ENCODE data around the gene FAM120B.

Gene FAM120B

GRCh38 chr6:170362121-170362520 is 55.6 kb downstream of the FAM120B start:
- DNase-seq, result no peak

DNA sequence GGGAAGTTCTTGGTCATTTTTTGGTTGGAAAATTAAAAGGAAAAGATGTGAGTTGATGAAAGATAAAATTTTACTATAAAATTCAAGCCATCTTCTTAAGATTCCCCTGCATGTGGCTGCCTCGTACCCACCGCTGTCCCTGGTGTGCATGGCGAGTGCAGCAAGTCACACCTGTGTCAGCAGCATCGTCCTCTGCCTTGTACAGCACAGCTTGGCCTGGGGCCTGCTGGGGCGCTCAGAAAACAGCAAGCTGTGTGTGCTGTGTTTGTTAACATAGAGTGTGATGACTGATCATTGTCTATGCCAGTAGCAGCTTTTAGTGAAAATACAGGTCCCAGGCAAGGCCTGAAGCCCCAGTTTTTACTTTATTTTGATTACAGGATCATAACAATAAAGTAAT is 56.7 kb downstream of the FAM120B start:
- DNase-seq, result no peak

DNA sequence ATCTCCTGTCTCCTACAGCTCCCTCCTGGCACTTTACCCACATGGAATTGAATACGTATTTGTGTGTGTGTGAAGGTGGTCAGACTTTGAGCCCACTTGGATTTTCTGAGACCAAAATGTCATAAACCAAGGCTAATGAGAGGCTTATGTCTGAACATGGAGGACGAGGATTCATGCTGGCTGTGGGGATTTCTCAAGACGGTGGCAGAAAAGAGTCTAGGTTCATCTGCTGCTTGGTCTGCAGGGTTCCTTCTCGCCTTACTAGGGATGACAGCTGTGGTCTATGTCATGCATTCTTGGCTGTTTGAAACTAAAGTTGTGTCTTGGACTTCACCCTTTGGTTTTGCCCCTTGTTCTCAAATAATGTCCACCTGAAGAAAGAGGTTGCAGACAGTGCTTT is 58.6 kb downstream of the FAM120B start:
- DNase-seq, result no peak

DNA sequence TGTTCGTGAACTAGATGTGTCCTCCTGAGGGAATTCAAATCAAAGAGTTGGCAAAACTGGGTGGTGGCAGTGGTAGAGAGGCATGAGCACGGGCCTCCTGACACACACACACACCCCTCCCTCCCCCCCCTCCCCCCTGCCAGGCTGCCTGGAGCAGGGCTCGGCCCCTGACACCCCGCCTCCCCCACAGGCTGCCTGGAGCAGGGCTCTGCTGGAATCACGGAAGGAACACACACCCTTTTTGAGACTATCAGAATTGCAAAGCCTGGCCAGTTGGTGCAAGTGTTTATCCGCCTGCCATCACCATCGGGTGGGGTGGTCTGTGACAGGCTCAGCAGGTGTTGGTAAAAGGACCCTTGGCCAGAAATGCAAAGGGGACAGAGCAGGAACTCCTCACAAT is 59.0 kb downstream of the FAM120B start:
- DNase-seq, result no peak

- no peak for DNase-seq
Observed at GRCh38 chr6:170366248-170366960, 59.8 kb downstream of the FAM120B start.

DNA sequence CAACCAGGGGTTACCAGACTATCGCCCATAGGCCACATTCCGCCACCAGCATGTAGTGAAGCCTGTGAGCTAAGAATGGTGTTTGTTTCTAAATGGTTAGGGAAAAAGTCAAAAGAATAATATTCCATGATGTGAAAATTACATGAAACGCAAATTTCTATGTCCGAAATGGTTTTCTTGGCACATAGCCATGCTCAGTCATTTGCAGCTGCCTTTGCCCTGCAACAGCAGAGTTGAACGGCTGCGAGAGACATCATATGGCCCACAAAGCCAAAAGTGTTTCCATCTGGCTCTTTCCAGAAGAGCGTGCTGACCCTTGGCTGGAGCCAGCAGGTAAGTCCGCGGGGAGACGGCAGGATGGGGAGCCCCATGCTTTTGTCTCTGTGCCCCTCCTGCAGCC is 60.7 kb downstream of the FAM120B start:
- no peak for DNase-seq

DNA sequence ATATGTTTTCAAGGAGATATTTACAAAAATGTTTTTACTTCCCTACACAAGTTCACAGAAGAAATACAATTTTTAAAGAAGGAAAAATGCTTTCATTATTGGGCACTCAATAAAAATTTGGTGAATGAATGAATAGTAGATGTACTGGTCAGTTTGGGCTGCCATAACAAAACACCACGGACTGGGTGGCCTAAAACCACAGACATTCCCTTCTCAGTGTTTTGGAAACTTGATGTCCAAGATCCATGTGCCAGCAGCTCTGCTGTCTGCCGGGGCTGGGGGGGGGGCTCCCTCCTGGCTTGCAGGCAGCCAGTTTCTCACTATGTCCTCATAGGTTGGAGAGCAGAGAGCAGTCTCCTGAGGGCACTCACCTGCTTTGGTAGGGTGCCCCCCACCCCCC is 62.0 kb downstream of the FAM120B start:
- DNase-seq, result no peak

DNA sequence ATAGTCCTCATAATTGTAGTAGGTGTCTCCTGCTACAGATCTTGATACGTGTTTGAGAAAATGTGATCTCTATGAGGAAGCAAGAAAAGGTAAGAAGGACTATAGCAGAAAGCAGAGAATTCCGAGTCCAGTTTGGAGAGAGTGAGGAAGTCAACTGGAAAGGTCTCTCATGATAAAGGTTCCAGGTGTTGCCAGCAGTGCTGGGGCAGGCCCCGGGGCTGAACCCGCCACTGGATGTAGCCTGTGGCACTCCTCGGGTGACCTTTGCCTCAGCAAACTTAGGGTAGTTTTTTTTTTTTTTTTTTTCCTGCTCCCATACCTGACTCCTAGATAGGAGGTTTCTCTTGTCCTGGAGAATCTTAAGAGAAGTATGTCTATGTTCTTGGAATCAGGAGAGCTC is 62.8 kb downstream of the FAM120B start:
- no peak for DNase-seq

GRCh38 chr6:170370416-170370815 is 63.9 kb downstream of the FAM120B start:
- DNase-seq, result no peak

DNA sequence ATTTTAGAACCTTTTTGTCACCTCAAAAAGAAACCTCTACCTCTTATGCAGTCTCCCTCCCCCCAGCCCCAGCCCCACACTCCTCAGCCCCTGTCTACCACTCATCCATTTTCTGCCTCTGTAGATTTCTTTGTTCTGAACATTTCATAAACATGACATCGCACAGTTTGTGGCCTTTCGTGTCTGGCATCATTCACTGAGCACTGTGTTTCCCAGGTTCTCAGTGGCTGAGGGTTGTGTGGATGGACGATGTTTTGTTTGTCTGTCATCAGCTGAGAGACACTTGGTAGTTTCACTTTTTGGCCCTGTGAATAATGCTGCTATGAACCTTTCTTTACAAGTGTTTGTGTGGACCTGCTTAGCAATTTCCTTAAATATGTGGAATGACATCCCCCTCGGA is 64.5 kb downstream of the FAM120B start:
- no peak for DNase-seq

- DNase-seq, result no peak
Observed at GRCh38 chr6:170371588-170371987, 65.0 kb downstream of the FAM120B start.

GRCh38 chr6:170372380-170373325 is 66.1 kb downstream of the FAM120B start:
- no peak for DNase-seq

DNA sequence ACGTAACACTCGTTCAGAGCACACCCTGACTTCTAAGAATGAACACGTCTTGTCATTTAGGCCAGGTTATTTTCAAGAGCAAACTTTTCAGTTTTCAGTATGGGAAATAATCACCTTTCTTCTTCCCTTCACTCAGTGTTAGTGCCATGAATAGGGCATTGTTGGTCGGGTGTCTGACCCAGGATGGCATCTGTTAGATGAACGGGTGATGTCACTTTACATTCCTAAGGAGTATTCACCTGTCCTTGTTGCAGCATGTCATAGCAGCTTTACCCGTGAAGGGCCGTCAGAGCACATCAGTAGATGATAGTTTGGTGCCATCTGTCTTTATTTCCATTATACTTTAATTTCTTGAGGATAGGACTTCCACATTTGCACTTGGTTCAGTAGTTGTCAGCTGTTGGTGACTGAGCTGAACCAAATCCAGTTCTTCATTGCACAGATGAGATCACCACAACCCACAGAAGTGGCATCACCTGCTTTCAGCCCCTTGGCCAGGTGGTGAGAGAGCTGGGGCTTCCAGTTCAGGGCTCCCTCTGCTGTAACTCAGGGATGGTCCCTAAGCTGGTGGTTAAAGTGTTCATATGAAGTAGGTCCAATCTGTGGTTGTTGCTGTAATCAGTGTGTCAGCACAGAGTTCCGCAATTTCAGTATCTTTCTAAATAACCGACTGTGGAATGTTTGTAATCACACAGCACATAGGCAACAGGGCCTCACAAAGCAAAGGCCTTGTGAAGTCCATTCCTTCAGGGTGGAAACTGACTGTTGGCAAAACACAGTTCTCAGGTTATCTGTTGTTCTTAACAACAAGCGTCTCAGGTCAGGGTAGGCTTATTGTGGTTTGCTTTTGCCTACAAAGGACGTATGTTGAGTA is 68.2 kb downstream of the FAM120B start:
- no peak for DNase-seq

- DNase-seq, result no peak
Observed at GRCh38 chr6:170375661-170376060, 69.1 kb downstream of the FAM120B start.

GRCh38 chr6:170376386-170377043 is 70.0 kb downstream of the FAM120B start:
- no peak for DNase-seq

GRCh38 chr6:170378502-170378901 is 71.9 kb downstream of the FAM120B start:
- no peak for DNase-seq

DNA sequence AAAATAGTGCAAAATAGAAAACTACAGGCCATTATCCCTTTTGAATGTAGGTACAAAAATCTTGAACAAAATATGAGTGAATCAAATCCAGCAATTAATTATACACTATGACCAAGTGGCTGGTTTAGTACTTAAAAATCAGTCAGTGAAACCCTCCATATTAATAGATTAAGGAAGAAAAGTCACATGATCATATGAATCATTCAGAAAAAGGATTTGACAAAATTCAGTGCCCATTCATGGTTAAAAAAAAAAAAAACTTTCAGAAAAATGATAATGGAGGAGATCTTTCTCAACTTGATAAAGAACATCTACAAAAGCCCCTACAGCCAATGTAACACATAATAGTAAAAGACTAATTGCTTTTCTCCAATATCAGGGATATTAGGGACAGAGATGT is 75.0 kb downstream of the FAM120B start:
- DNase-seq, result no peak

- DNase-seq, result no peak
Observed at GRCh38 chr6:170383466-170384035, 77.0 kb downstream of the FAM120B start.

GRCh38 chr6:170385506-170385905 is 78.9 kb downstream of the FAM120B start:
- DNase-seq, result no peak

DNA sequence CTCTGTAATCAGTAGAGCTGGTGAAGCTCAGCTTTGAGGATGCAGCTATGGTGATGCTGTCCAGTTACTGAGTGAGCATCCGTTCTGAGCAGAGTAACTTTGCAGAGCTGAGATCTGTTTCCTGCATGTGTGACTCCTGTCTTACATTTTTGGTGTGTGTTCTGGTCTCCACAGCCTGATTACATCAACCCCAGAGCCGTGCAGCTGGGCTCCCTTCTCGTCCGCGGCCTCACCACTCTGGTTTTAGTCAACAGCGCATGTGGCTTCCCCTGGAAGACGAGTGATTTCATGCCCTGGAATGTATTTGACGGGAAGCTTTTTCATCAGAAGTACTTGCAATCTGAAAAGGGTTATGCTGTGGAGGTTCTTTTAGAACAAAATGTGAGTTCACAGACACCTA is 81.6 kb downstream of the FAM120B start:
- no peak for DNase-seq

DNA sequence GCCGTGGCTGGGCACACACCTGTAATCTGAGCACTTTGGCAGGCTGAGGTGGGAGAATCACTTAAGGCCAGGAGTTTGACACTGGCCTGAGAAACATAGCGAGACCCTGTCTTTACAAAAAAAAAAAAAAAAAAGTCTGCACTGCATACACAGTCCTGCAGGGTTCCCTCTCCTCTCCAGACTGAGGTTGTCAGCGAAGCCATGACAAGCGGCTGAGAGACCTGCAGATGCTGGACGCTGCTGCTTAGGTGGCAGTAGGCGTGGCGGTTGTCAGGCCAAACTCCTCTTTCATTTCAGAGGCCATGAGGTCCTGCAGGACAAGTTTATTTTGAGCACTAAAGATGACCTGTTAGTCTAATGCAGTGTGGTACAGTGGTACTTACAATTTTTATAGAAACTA is 86.5 kb downstream of the FAM120B start:
- no peak for DNase-seq

DNA sequence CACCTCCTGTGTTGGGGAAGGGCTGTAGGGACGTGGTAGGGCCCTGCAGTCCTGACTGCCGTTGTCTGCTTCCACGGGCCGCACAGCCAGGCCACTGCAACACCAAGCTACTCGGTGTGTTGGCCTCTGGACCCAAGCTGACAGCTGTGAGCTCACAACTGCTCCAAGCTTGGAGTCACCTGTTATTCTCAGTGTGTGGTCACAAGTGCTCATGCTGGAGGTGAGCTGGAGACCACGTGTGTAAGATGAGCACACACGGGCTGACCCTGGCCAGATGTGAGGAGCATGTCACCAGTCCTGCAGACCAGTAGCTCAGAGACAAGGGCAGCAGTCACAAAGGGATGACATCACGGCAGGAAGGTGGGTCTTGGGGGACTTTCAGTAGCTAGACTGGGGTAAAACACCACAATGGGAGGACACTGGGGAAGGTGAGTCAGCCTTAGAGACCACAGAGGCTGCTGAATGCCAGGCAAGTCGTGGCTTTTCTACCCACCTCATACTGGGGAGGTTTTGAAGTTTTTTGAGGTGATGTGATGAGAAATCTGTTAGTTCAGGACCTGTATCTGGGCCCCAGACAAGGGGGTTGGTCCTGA is 87.3 kb downstream of the FAM120B start:
- no peak for DNase-seq
